H1 (cell line): ENCODE data around the gene TFF1. TPM values are rescaled to one million over a fixed set of nuclear protein-coding genes. Genes with fewer than 3 reads are reported as not detected.

Experiments
- CTCF ChIA-PET: fragments of 300-600 bp; sonication (Branson Sonifier 250); formaldehyde crosslinking; loops from one replicate; lab custom pipeline; 2021; ENCODE audit not compliant: partially characterized antibody; lab: Charles Lee
- POLR2A ChIA-PET: fragments of 300-600 bp; sonication (Branson Sonifier 250); formaldehyde crosslinking; loops from one replicate; lab custom pipeline; 2021; ENCODE audit warnings: inconsistent platforms; ENCODE audit not compliant: partially characterized antibody; lab: Charles Lee
- DNase-seq, 2 experiments: peaks; one replicate each; pipeline versions ENCODE4 v3.0.0 to v3.0.0-alpha.2; 2010 to 2022; ENCODE audit warnings: low spot score in 2 of 2, low read depth in 1 of 2, mixed read lengths in 1 of 2
- FAIRE-seq: peaks from 2 replicates; lab custom pipeline; 2011; peaks lifted over from hg19 to GRCh38; lab: Jason Lieb, UNC
- H2AFZ ChIP-seq: 2 replicates; pipeline ENCODE4 v1.8.1; 2012; ENCODE audit warnings: low read length, inconsistent platforms
- H2AK5ac ChIP-seq: 2 replicates; pipeline ENCODE4 v1.6.1; 2013; ENCODE audit warnings: low read depth, low read length
- H2BK120ac ChIP-seq: replicated peaks from 2 replicates; pipeline ENCODE3; 2013; ENCODE audit warnings: low read depth, low read length, inconsistent platforms
- H2BK12ac ChIP-seq: 2 replicates; pipeline ENCODE4 v1.6.1; 2013; ENCODE audit warnings: low read depth, low read length
- H2BK15ac ChIP-seq: 2 replicates; pipeline ENCODE4 v1.6.1; 2013; ENCODE audit warnings: low read length
- H2BK20ac ChIP-seq: 2 replicates; pipeline ENCODE4 v1.6.1; 2013; ENCODE audit warnings: low read length
- H2BK5ac ChIP-seq: 2 replicates; pipeline ENCODE4 v1.6.1; 2013; ENCODE audit warnings: low read depth, low read length
- H3K14ac ChIP-seq: 2 replicates; pipeline ENCODE4 v1.6.1; 2013; ENCODE audit warnings: inconsistent platforms; ENCODE audit not compliant: insufficient read length
- H3K18ac ChIP-seq: 2 replicates; pipeline ENCODE4 v1.6.1; 2013; ENCODE audit warnings: low read length; ENCODE audit errors: extremely low read depth
- H3K23ac ChIP-seq: 2 replicates; pipeline ENCODE4 v1.6.1; 2013; ENCODE audit warnings: inconsistent platforms; ENCODE audit not compliant: insufficient read length
- H3K23me2 ChIP-seq: 2 replicates; pipeline ENCODE4 v1.6.1; 2013; ENCODE audit warnings: low read depth, low read length
- H3K27ac ChIP-seq: 2 replicates; pipeline ENCODE4 v1.6.1; 2011; ENCODE audit warnings: low read depth, low read length, inconsistent platforms
- H3K27me3 ChIP-seq, 4 experiments: replicated peaks in 1 of 4; 1 replicate in 1 of 4; 2 replicates in 3 of 4; pipeline versions ENCODE4 v1.6.1 to v1.8.1; 2011 to 2013; ENCODE audit warnings: low read length in 3 of 4, mild to moderate bottlenecking in 3 of 4, inconsistent platforms in 2 of 4, mixed read lengths in 2 of 4, moderate library complexity in 1 of 4; ENCODE audit not compliant: control insufficient read depth in 3 of 4, insufficient read depth in 3 of 4; ENCODE audit errors: extremely low read depth in 1 of 4
- H3K36me3 ChIP-seq, 4 experiments: 2 replicates each; pipeline versions ENCODE4 v1.6.1 to v1.8.1; 2011 to 2013; ENCODE audit warnings: mild to moderate bottlenecking in 4 of 4, low read length in 3 of 4, moderate library complexity in 2 of 4, control low read depth in 1 of 4, inconsistent platforms in 1 of 4; ENCODE audit not compliant: insufficient read depth in 4 of 4, control insufficient read depth in 2 of 4
- H3K4ac ChIP-seq: replicated peaks from 2 replicates; pipeline ENCODE3; 2013; ENCODE audit warnings: low read length, low read depth, mixed read lengths, inconsistent platforms; ENCODE audit not compliant: insufficient read length
- H3K4me1 ChIP-seq, 4 experiments: replicated peaks in 1 of 4; 1 replicate in 1 of 4; 2 replicates in 3 of 4; pipeline versions ENCODE4 v1.6.1 to v1.8.1; 2011 to 2013; ENCODE audit warnings: low read length in 3 of 4, inconsistent platforms in 2 of 4, mixed read lengths in 1 of 4; ENCODE audit not compliant: insufficient read depth in 4 of 4, control insufficient read depth in 3 of 4
- H3K4me2 ChIP-seq, 2 experiments: 2 replicates each; pipeline versions ENCODE4 v1.6.1 to v1.8.1; 2011 to 2013; ENCODE audit warnings: low read depth in 2 of 2, low read length in 2 of 2, control low read depth in 1 of 2, inconsistent platforms in 1 of 2, mild to moderate bottlenecking in 1 of 2; ENCODE audit not compliant: insufficient read depth in 1 of 2
- H3K4me3 ChIP-seq, 4 experiments: fragments of 200-600, 300-600 bp in 1 of 4; sonication (generic), shearing (Covaris generic), sonication (Bioruptor Twin) in 1 of 4; 2 replicates each; pipeline versions ENCODE4 v1.5.1 to v1.8.1; 2011 to 2016; ENCODE audit warnings: low read length in 4 of 4, low read depth in 3 of 4, control low read depth in 2 of 4, inconsistent platforms in 2 of 4, mild to moderate bottlenecking in 2 of 4, mixed read lengths in 1 of 4, moderate library complexity in 1 of 4; ENCODE audit not compliant: insufficient read depth in 2 of 4; ENCODE audit errors: extremely low read depth in 1 of 4
- H3K56ac ChIP-seq: replicated peaks from 2 replicates; pipeline ENCODE3; 2013; ENCODE audit warnings: low read depth, mild to moderate bottlenecking, mixed read lengths, low read length, inconsistent platforms; ENCODE audit not compliant: insufficient read length
- H3K79me1 ChIP-seq: 2 replicates; pipeline ENCODE4 v1.6.1; 2013; ENCODE audit warnings: low read depth, low read length, control low read depth
- H3K79me2 ChIP-seq, 2 experiments: 2 replicates each; pipeline versions ENCODE4 v1.6.1 to v1.8.1; 2012 to 2013; ENCODE audit warnings: low read length in 2 of 2, mild to moderate bottlenecking in 2 of 2, inconsistent platforms in 1 of 2; ENCODE audit not compliant: insufficient read depth in 2 of 2, control insufficient read depth in 1 of 2
- H3K9ac ChIP-seq, 4 experiments: replicated peaks in 1 of 4; 1 replicate in 1 of 4; 2 replicates in 3 of 4; pipeline versions ENCODE4 v1.6.1 to v1.8.1; 2011 to 2013; ENCODE audit warnings: low read depth in 3 of 4, low read length in 3 of 4, control low read depth in 2 of 4, mild to moderate bottlenecking in 2 of 4, moderate library complexity in 2 of 4, inconsistent platforms in 1 of 4; ENCODE audit errors: extremely low read depth in 1 of 4
- H3K9me3 ChIP-seq, 2 experiments: 2 replicates each; pipeline versions ENCODE4 v1.6.1 to v1.8.1; 2012 to 2013; ENCODE audit warnings: mild to moderate bottlenecking in 2 of 2, moderate library complexity in 2 of 2, control low read depth in 1 of 2, inconsistent platforms in 1 of 2, low read depth in 1 of 2, low read length in 1 of 2, mixed read lengths in 1 of 2; ENCODE audit not compliant: insufficient read depth in 2 of 2
- H4K20me1 ChIP-seq, 2 experiments: replicated peaks in 1 of 2; 2 replicates each; pipeline versions ENCODE3 to v1.8.1; 2011 to 2013; ENCODE audit warnings: inconsistent platforms in 2 of 2, low read length in 2 of 2, mild to moderate bottlenecking in 1 of 2; ENCODE audit not compliant: insufficient read depth in 2 of 2, control insufficient read depth in 1 of 2
- H4K5ac ChIP-seq: 2 replicates; pipeline ENCODE4 v1.6.1; 2013; ENCODE audit warnings: low read length, low read depth, mixed read lengths, inconsistent platforms; ENCODE audit not compliant: insufficient read length
- H4K8ac ChIP-seq: 2 replicates; pipeline ENCODE4 v1.8.0; 2013; ENCODE audit warnings: mild to moderate bottlenecking, moderate library complexity, low read length, inconsistent platforms; ENCODE audit not compliant: insufficient read depth; ENCODE audit errors: extremely low read depth
- H4K91ac ChIP-seq: replicated peaks from 2 replicates; pipeline ENCODE3; 2013; ENCODE audit warnings: low read length, mixed read lengths, inconsistent platforms; ENCODE audit not compliant: insufficient read length
- ASH2L ChIP-seq: fragments of 200-600, 300-600 bp; sonication (generic); IDR thresholded peaks from one replicate; pipeline ENCODE4 v1.7.1; 2017; ENCODE audit warnings: low read length
- BRCA1 ChIP-seq: IDR thresholded peaks from 2 replicates; pipeline ENCODE4 v1.6.1; 2012; ENCODE audit warnings: low read depth, low read length, improper control_type of control experiment
- CBX5 ChIP-seq: fragments of 300-800, 300-1000 bp; sonication (generic); IDR thresholded peaks from 2 replicates; pipeline ENCODE4 v1.7.1; 2016; ENCODE audit warnings: antibody characterized with exemption, low read length, low read depth
- CBX8 ChIP-seq: fragments of 300-800, 300-1000 bp; sonication (generic); IDR thresholded peaks from 2 replicates; pipeline ENCODE4 v1.7.1; 2016; ENCODE audit warnings: low read depth, low read length, borderline replicate concordance
- CHD1 ChIP-seq: IDR thresholded peaks from 2 replicates; pipeline ENCODE4 v1.6.1; 2012; ENCODE audit warnings: low read depth, low read length, improper control_type of control experiment
- CHD2 ChIP-seq: IDR thresholded peaks from 2 replicates; pipeline ENCODE4 v1.6.1; 2012; ENCODE audit warnings: low read length, improper control_type of control experiment
- HDAC6 ChIP-seq: IDR thresholded peaks from one replicate; pipeline ENCODE4 v1.7.1; 2012; ENCODE audit warnings: low read depth, mild to moderate bottlenecking, inconsistent platforms, low read length, moderate library complexity
- JUND ChIP-seq: IDR thresholded peaks from 2 replicates; pipeline ENCODE4 v1.6.1; 2011; ENCODE audit warnings: mild to moderate bottlenecking, improper control_type of control experiment, low read length
- NRF1 ChIP-seq: IDR thresholded peaks from 2 replicates; pipeline ENCODE4 v1.6.1; 2011; ENCODE audit warnings: mild to moderate bottlenecking, low read depth, low read length, improper control_type of control experiment
- POU5F1 ChIP-seq: IDR thresholded peaks from 2 replicates; pipeline ENCODE4 v1.6.1; 2011; ENCODE audit warnings: low read depth, mild to moderate bottlenecking, low read length, moderate library complexity
- SIN3A ChIP-seq, 2 experiments: IDR thresholded peaks in 1 of 2; conservative IDR thresholded peaks in 1 of 2; 2 replicates each; pipeline ENCODE4 v1.6.1; 2011 to 2012; ENCODE audit warnings: low read length in 2 of 2, improper control_type of control experiment in 1 of 2, low read depth in 1 of 2, mild to moderate bottlenecking in 1 of 2
- SP4 ChIP-seq: IDR thresholded peaks from 2 replicates; pipeline ENCODE4 v1.6.1; 2012; ENCODE audit warnings: low read length, inconsistent platforms
- TAF1 ChIP-seq: IDR thresholded peaks from 2 replicates; pipeline ENCODE4 v1.6.1; 2011; ENCODE audit warnings: mild to moderate bottlenecking, low read depth, low read length
- WGBS, 2 experiments: shearing (Covaris generic) in 1 of 2; methylation state at CpG; one replicate each; pipeline versions ENCODE4 v1.1.6 to v1.1.7; 2013 to 2015; ENCODE audit warnings: low lambda C conversion rate in 2 of 2, mixed read lengths in 2 of 2, inconsistent platforms in 1 of 2, low coverage in 1 of 2, missing lambda C conversion rate in 1 of 2; ENCODE audit not compliant: insufficient replicate concordance in 2 of 2, insufficient coverage in 1 of 2, insufficient read length in 1 of 2; ENCODE audit errors: extremely low coverage in 1 of 2, missing lambda C conversion rate in 1 of 2; 5-methylcytosine and 5-hydroxymethylcytosine counted together
- polyA plus RNA-seq, 7 experiments: library from polyadenylated mRNA; depleted of rRNA in 3 of 7; stranded (reverse) in 5 of 7; unstranded in 2 of 7; fragments of >200 nt in 5 of 7; fragments of 200-250 nt in 2 of 7; gene quantifications; 1 replicate in 5 of 7; 2 replicates in 1 of 7; 4 replicates in 1 of 7; pipeline versions ENCODE4 v1.2.1 to v1.2.3, GENCODE V29; 2011 to 2013; ENCODE audit warnings: missing spikeins in 2 of 7, mixed read lengths in 2 of 7
- total RNA-seq: library from RNA; stranded (reverse); fragmentation: NEBNext Ultra II Directional; extraction: Animal tissue kit (Norgen Biotek cat#: 25700); gene quantifications from 2 replicates; pipeline ENCODE4 v1.2.1, GENCODE V29; 2021

The TFF1 gene
- total and polyA plus RNA-seq, 2 of the 8 experiments (the other 6 are each of a cell fraction or from before 2014, with no cell fraction given): not detected

DNA sequence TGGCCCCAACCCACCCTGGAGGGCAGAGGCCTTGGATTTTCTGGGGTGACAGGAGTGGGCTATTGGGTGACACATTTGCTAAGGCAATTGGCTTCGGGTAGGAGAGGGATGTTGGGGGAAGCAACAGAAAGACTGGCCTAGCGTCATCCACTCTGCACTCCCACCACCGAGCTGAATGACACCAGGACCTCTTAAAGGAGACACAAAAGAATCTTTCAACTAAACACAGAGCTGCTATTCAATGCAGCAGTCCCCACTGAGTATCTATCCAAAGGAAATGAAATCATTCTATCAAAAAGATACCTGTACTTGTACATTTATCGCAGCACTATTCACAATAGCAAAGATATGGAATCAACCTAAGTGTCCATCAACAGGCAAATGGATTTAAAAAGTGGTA is 21.7 kb downstream of the TFF1 start:
- ChIA-PET POLR2A (no interaction called here), CTCF (interaction anchor here (0.7 to 1.0 kb wide), 2 partner anchors 34 to 105 kb away, joined by 4 read pairs; no protein-coding TSS in a partner anchor)
- Histone ChIP-seq H3K9ac (no peak overlapping the region), H3K18ac (no peak overlapping the region), H3K27me3 (no peaks in the 10 kb centered on the region), H3K4ac (no peak overlapping the region), H4K8ac (no peak overlapping the region), H3K79me1 (no peaks in the 10 kb centered on the region), H2AK5ac (no peak overlapping the region), H3K36me3 (no peaks in the 10 kb centered on the region), H4K20me1 (no peaks in the 10 kb centered on the region), H3K23ac (no peak overlapping the region), H3K23me2 (no peaks in the 10 kb centered on the region), H3K79me2 (no peaks in the 10 kb centered on the region), H4K5ac (no peak overlapping the region), H3K56ac (no peak overlapping the region), H2BK12ac (no peak overlapping the region), H3K9me3 (no peaks in the 10 kb centered on the region), H3K4me1 (peaks cover 0 to 4% (median 0%) of the 10 kb centered on the region in 4 experiments; a peak in 2 of 7 replicates), H2BK120ac (no peak overlapping the region), H3K27ac (no peak overlapping the region), H2AFZ (no peak overlapping the region), H4K91ac (no peak overlapping the region), H2BK15ac (no peak overlapping the region), H3K14ac (no peak overlapping the region), H2BK5ac (no peak overlapping the region), H2BK20ac (no peak overlapping the region), H3K4me3 (no peak overlapping the region), H3K4me2 (no peak overlapping the region)
- FAIRE-seq (no peak), DNase-seq (no peak)
- WGBS, 2 experiments: 80% methylated on average over 4 of the region's 4 CpGs; no CpG with 5 or more reads in 1 of the 2 experiments
- TF ChIP-seq BRCA1 (no peak), SIN3A (conservative IDR thresholded peaks at IDR 0.05 in 1 of 2, IDR thresholded peaks at IDR 0.05 in 1 of 2; ENCODE audit: low read depth in 1 of 2, low read length in 2 of 2) (no peak), POU5F1 (no peak), TAF1 (no peak), NRF1 (no peak), HDAC6 (no peak), SP4 (no peak), CHD1 (no peak), CBX8 (no peak), CHD2 (no peak), JUND (no peak), CBX5 (no peak), ASH2L (no peak)
